Osteocyte (in vitro differentiated cells): ENCODE results near the gene ZNF618. TPM values are rescaled to one million over a fixed set of nuclear protein-coding genes. Genes with fewer than 3 reads are reported as not detected.

Experiments used
- DNase-seq: peaks from one replicate; pipeline ENCODE4 v3.0.0; 2021; ENCODE audit warnings: mixed read lengths; ENCODE audit not compliant: unreplicated experiment; ENCODE audit errors: extremely low spot score
- H3K27ac Mint-ChIP-seq: one replicate; pipeline ENCODE4 v1.8.0; 2021; ENCODE audit warnings: mild to moderate bottlenecking, mixed read lengths; ENCODE audit not compliant: unreplicated experiment
- H3K27me3 Mint-ChIP-seq: one replicate; pipeline ENCODE4 v1.8.0; 2021; ENCODE audit warnings: mixed read lengths; ENCODE audit not compliant: unreplicated experiment
- H3K36me3 Mint-ChIP-seq: one replicate; pipeline ENCODE4 v1.8.0; 2021; ENCODE audit warnings: mixed read lengths; ENCODE audit not compliant: unreplicated experiment
- H3K4me1 Mint-ChIP-seq: one replicate; pipeline ENCODE4 v1.8.0; 2021; ENCODE audit warnings: mixed read lengths; ENCODE audit not compliant: unreplicated experiment
- H3K4me3 Mint-ChIP-seq: one replicate; pipeline ENCODE4 v1.8.0; 2021; ENCODE audit warnings: mild to moderate bottlenecking, moderate library complexity, mixed read lengths; ENCODE audit not compliant: unreplicated experiment
- H3K9me3 Mint-ChIP-seq: one replicate; pipeline ENCODE4 v1.8.0; 2021; ENCODE audit warnings: mixed read lengths; ENCODE audit not compliant: unreplicated experiment
- CTCF ChIP-seq: fragments of 200-600 bp; sonication (generic); IDR thresholded peaks from 2 replicates; pipeline ENCODE4 v1.5.0; 2021; ENCODE audit warnings: antibody characterized with exemption, mild to moderate bottlenecking, moderate library complexity
- total RNA-seq: library from RNA; stranded (reverse); gene quantifications from 2 replicates; pipeline ENCODE4 v1.2.1, GENCODE V29; 2021

ZNF618 gene
- total RNA-seq, 1 donor from 2014 or later: 36.8 TPM

- peaks cover 19% of the 10 kb centered on the region for H3K9me3 Mint-ChIP-seq
- no peak for TF ChIP-seq CTCF
- peaks cover 21% of the 10 kb centered on the region for H3K36me3 Mint-ChIP-seq
- peaks cover 8% of the 10 kb centered on the region for H3K4me1 Mint-ChIP-seq
- H3K27ac Mint-ChIP-seq: no peak overlapping the region
- no peak overlapping the region for H3K4me3 Mint-ChIP-seq
- no peaks in the 10 kb centered on the region for H3K27me3 Mint-ChIP-seq
- DNase-seq: peak; percentile 76
Observed at GRCh38 chr9:113907282-113907681, 31.2 kb downstream of the ZNF618 start.

DNA sequence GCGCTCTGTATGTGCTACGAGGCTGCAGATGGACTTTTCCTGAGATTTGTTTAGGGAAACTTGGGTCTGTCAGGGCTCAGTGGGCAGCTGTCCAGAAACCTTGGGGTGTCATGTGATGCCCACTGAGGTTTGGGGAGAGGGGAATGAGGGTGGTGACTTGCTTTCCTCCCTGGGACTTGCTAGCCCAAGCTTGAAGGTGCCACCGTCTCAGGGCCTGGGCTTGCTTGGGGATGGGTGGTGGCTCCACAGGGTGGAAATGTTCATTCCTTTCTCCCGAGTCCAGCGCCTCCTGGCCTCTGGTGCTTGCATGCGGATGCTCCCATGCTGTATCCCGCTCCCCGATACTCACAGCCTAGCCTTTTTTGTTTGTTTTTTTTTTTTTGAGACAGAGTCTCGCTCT lies 33.3 kb downstream of the ZNF618 start:
- H3K27me3 Mint-ChIP-seq: no peaks in the 10 kb centered on the region
- no peak for TF ChIP-seq CTCF
- H3K4me3 Mint-ChIP-seq: no peak overlapping the region
- H3K9me3 Mint-ChIP-seq: peaks cover 4% of the 10 kb centered on the region
- no peak overlapping the region for H3K27ac Mint-ChIP-seq
- peak; percentile 63 for DNase-seq
- peaks cover 4% of the 10 kb centered on the region for H3K36me3 Mint-ChIP-seq
- H3K4me1 Mint-ChIP-seq: peaks cover 8% of the 10 kb centered on the region

GRCh38 chr9:113910036-113910639 lies 34.0 kb downstream of the ZNF618 start:
- H3K27ac Mint-ChIP-seq: peak overlapping the region; percentile 3
- no peaks in the 10 kb centered on the region for H3K9me3 Mint-ChIP-seq
- no peaks in the 10 kb centered on the region for H3K27me3 Mint-ChIP-seq
- peaks cover 8% of the 10 kb centered on the region for H3K4me1 Mint-ChIP-seq
- H3K36me3 Mint-ChIP-seq: peaks cover 4% of the 10 kb centered on the region
- TF ChIP-seq CTCF: no peak
- H3K4me3 Mint-ChIP-seq: no peak overlapping the region
- DNase-seq: peak; percentile 53

- peaks cover 5% of the 10 kb centered on the region for H3K4me1 Mint-ChIP-seq
- TF ChIP-seq CTCF: no peak
- H3K4me3 Mint-ChIP-seq: no peak overlapping the region
- no peaks in the 10 kb centered on the region for H3K9me3 Mint-ChIP-seq
- peaks cover 2% of the 10 kb centered on the region for H3K36me3 Mint-ChIP-seq
- peak; percentile 62 for DNase-seq
- H3K27ac Mint-ChIP-seq: no peak overlapping the region
- H3K27me3 Mint-ChIP-seq: no peaks in the 10 kb centered on the region
Observed at GRCh38 chr9:113911850-113912557, 35.9 kb downstream of the ZNF618 start.

GRCh38 chr9:113912816-113913215 lies 36.7 kb downstream of the ZNF618 start:
- H3K27me3 Mint-ChIP-seq: no peaks in the 10 kb centered on the region
- peaks cover 4% of the 10 kb centered on the region for H3K4me1 Mint-ChIP-seq
- H3K36me3 Mint-ChIP-seq: peaks cover 4% of the 10 kb centered on the region
- H3K4me3 Mint-ChIP-seq: no peak overlapping the region
- peak; percentile 66 for DNase-seq
- H3K27ac Mint-ChIP-seq: no peak overlapping the region
- no peaks in the 10 kb centered on the region for H3K9me3 Mint-ChIP-seq
- no peak for TF ChIP-seq CTCF
